Calu3 (cell line): Measurements from ENCODE around the gene ZDHHC12. TPM values are rescaled to one million over a fixed set of nuclear protein-coding genes. Genes with fewer than 3 reads are reported as not detected.
A peak's percentile ranks its signal among the peaks of the same experiment; 100 is the strongest.

Experiments
- Bru-seq: library from RNA; stranded (reverse); fragments of 400-500 nt; gene quantifications from one replicate; lab custom pipeline; 2021; lab: Mats Ljungman, UMichigan
- BruChase-seq, 2 experiments: library from RNA; stranded (reverse); fragments of 400-500 nt; gene quantifications; one replicate each; lab custom pipeline; 2021; lab: Mats Ljungman, UMichigan
- BruUV-seq: library from RNA; stranded (reverse); fragments of 400-500 nt; replicated peaks from 2 replicates; lab custom pipeline; 2021; lab: Mats Ljungman, UMichigan
- CTCF ChIA-PET: fragments of 300-600 bp; sonication (Branson Sonifier 250); formaldehyde crosslinking; loops from one replicate; lab custom pipeline; 2022; ENCODE audit warnings: antibody characterized with exemption; lab: Charles Lee
- DNase-seq: peaks from one replicate; pipeline ENCODE4 v3.0.0; 2022
- H3K27ac Mint-ChIP-seq: one replicate; pipeline ENCODE4 v1.8.0; 2022; ENCODE audit warnings: mixed read lengths; ENCODE audit not compliant: unreplicated experiment
- H3K27me3 Mint-ChIP-seq: one replicate; pipeline ENCODE4 v1.8.0; 2022; ENCODE audit warnings: mixed read lengths; ENCODE audit not compliant: unreplicated experiment
- H3K36me3 Mint-ChIP-seq: one replicate; pipeline ENCODE4 v1.8.0; 2022; ENCODE audit warnings: mild to moderate bottlenecking, moderate library complexity, mixed read lengths; ENCODE audit not compliant: insufficient read depth, unreplicated experiment
- H3K4me1 Mint-ChIP-seq: one replicate; pipeline ENCODE4 v1.8.0; 2022; ENCODE audit warnings: mild to moderate bottlenecking, low read depth, mixed read lengths; ENCODE audit not compliant: unreplicated experiment
- H3K4me3 Mint-ChIP-seq: one replicate; pipeline ENCODE4 v1.8.0; 2022; ENCODE audit warnings: mild to moderate bottlenecking, low read depth, moderate library complexity, mixed read lengths; ENCODE audit not compliant: unreplicated experiment
- H3K9me3 Mint-ChIP-seq: one replicate; pipeline ENCODE4 v1.8.0; 2022; ENCODE audit warnings: low read depth, mixed read lengths; ENCODE audit not compliant: unreplicated experiment
- CTCF ChIP-seq: fragments of 200-600 bp; IDR thresholded peaks from one replicate; pipeline ENCODE4 v1.8.0; 2022; ENCODE audit warnings: antibody characterized with exemption; ENCODE audit not compliant: unreplicated experiment
- intact Hi-C: fragments of 100-400 bp; cut with micrococcal nuclease; formaldehyde crosslinking; loops from one replicate; pipeline ENCODE4 v1.10.0; 2022; ENCODE audit not compliant: unreplicated experiment
- long read RNA-seq: library from polyadenylated mRNA; stranded (forward); transcript quantifications from one replicate; pipeline ENCODE4 v2.0.0, GENCODE V29; 2022
- total RNA-seq: library from RNA; stranded (reverse); gene quantifications from 2 replicates; pipeline ENCODE4 v1.2.3, GENCODE V29; 2022

ZDHHC12 gene, protein sequence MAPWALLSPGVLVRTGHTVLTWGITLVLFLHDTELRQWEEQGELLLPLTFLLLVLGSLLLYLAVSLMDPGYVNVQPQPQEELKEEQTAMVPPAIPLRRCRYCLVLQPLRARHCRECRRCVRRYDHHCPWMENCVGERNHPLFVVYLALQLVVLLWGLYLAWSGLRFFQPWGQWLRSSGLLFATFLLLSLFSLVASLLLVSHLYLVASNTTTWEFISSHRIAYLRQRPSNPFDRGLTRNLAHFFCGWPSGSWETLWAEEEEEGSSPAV
- total RNA-seq (35.4 and 36.5 TPM in 2 replicates), Bru-seq, nascent RNA (percentile 48 among the genes with signal in this experiment), BruChase-seq, experiment 1, labeled RNA remaining after a 6-hour chase (percentile 79 among the genes with signal in this experiment), BruChase-seq, experiment 2, labeled RNA remaining after a 2-hour chase (percentile 64 among the genes with signal in this experiment)
- long read RNA-seq, transcript ZDHHC12-201 (5 exons, 1,129 nt), result major isoform, 45 of 59 reads
- long read RNA-seq, partial matches to known transcripts, result 4 of 59 reads
- long read RNA-seq, other reads (novel, unspliced or antisense), result 10 of 59 reads

DNA sequence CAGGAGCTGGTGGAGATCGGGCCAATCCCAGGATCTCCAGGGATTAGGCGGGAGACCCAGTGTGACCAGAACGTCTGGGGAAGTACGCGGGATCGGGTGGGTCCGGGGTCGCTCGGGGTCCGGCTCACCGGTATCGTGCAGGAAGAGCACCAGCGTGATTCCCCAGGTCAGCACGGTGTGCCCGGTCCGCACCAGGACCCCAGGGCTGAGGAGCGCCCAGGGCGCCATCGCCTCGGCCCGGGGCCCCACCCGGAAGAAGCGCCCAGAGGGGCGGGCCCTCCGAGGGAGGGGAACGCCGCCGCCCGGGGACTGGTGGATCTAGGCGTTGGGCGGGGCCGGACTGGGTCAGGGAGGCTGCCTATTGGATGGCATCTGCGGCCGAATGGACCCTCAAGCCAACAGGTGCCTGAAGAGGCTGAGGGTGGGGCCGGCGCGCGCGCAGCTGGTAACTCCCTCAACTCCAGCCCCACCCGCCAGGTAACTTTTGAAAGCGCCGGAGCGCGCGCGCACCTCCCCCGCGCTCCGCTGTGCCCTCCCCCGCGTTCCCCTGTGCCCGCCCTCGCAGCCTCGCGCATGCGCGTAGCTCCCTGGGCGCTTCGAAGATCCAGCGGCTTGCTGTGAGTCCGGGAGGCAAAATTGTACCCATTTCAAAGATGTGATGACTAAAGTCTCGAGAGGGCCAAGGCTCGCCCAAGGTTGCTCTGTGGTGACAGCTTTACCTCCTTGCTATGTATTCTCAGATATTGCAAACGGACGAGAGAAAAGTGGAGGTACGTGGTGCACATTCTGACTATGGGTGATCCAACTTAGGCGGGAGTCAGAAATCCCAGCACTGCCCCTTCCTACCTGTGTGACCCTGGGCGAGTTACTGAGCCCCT, at the start of gene ZDHHC12:
ZDHHC12 (minus strand) TSS at position 262 of the 878 bp plus-strand sequence; CDS start at position 228, 34 bp downstream.
- intact Hi-C loops, result no loop called here
- Mint-ChIP-seq H3K27me3 (no peaks in the 10 kb centered on the region), H3K27ac (peak within 1 kb of the TSS; percentile 98), H3K4me1 (peaks cover 13% of the 10 kb centered on the region), H3K9me3 (no peaks in the 10 kb centered on the region), H3K36me3 (peaks cover 36% of the 10 kb centered on the region), H3K4me3 (peak within 1 kb of the TSS; percentile 97)
- TF ChIP-seq CTCF, result no peak
- peak; percentile 97 for DNase-seq
- no TSS peak for BruUV-seq
- CTCF ChIA-PET, result interaction anchor here (0.5 to 1.4 kb wide), 5 partner anchors 9 to 94 kb away, joined by 3 to 6 read pairs (median 4); partner anchors contain the start of gene ENDOG

GRCh38 chr9:128773049-128773448, 49.1 kb upstream of the ZDHHC12 start:
- no peak overlapping the region for H3K4me3 Mint-ChIP-seq

DNA sequence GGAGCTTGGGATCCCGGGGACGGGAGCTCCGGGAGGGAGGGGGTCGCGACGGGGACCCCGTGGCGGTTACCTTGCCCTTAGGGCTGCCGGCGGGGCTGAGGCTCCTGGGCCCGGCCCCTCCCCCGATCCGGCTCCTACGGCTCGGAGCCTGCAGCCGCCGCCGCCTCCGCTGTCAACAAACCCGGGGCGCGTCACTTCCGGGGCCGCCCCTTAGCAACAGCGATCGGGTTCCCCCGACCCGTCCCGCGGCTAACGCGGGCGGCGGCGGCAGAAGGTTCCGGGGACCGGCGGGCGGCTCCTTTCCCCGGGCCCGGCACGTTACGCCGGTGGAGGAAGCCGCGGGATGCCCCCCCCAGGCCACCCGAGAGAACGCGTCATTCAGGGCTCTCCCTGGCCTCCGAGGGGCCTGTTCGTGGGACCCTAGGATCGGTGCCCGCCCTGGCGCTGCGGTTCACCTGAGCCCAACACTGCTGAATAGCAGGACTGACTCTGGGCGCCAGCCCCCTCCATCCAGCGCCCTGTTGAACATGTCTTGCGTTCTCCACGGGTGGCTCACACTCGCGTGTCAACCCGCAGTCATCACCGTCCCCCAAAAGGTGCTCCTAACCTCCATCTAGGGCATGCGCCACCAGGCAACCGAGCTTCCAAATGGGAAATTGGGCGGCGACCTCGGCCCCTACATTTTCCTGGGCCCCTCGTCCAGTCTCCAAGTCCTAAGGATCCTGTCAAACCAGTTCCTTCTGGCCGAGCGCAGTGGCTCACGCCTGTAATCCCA, 48.0 kb upstream of the ZDHHC12 start, which contains the start of gene ZER1:
ZER1 (minus strand) TSS at position 183 of the 775 bp plus-strand sequence. CDS start 16,362 bp downstream, outside the sequence.
- peaks cover 24% of the 10 kb centered on the region for H3K36me3 Mint-ChIP-seq
- TF ChIP-seq CTCF, result no peak
- intact Hi-C loops, result no loop called here
- H3K27me3 Mint-ChIP-seq, result no peaks in the 10 kb centered on the region
- DNase-seq, result peak; percentile 91
- peak within 1 kb of the TSS; percentile 84 for H3K4me3 Mint-ChIP-seq
- peak within 1 kb of the TSS; percentile 71 for H3K27ac Mint-ChIP-seq
- peaks cover 8% of the 10 kb centered on the region for H3K4me1 Mint-ChIP-seq
- CTCF ChIA-PET, result interaction anchor here (1.6 kb wide), 1 partner anchor 17 kb away, joined by 4 read pairs; no protein-coding TSS in a partner anchor
- BruUV-seq, result no TSS peak
- H3K9me3 Mint-ChIP-seq, result peaks cover 5% of the 10 kb centered on the region

More at GRCh38 chr9:128773049-128773448, 49.1 kb upstream of the ZDHHC12 start:
- no peak for TF ChIP-seq CTCF
- no TSS peak for BruUV-seq
- Mint-ChIP-seq H3K4me1 (peaks cover 8% of the 10 kb centered on the region), H3K27me3 (no peaks in the 10 kb centered on the region), H3K27ac (no peak overlapping the region), H3K36me3 (peaks cover 24% of the 10 kb centered on the region), H3K9me3 (peaks cover 5% of the 10 kb centered on the region)
- intact Hi-C loops, result no loop called here
- CTCF ChIA-PET, result no interaction called here
- no peak for DNase-seq
